ENCODE measurements around the gene PROCA1.
"Not testable (repeated sequence)": the region's sequence is repeated elsewhere in the genome, so short reads cannot be mapped to it uniquely, and the experiment has no call there.

The PROCA1 gene

DNA sequence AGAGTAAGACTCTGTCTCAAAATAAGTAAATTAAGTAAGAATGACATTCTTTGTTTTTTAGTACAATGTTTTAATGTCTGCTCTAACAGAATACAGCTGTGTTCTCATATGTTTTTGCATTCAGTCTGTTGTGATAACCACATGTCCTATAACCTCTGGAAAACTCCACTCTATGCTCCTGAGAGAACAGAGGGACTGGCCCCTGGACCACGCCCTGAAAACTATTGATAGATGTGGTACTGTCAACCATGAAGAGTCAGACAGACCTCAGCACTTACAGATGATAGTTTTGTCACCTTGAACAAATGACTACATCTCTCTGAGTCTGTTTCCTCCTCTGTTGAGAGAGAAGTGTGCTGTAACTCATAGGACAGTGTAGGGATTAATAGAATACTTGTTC is 41.8 kb downstream of the PROCA1 start:
- no peak for DNase-seq (ENCODE audit: low read depth in 2 of 2)

DNA sequence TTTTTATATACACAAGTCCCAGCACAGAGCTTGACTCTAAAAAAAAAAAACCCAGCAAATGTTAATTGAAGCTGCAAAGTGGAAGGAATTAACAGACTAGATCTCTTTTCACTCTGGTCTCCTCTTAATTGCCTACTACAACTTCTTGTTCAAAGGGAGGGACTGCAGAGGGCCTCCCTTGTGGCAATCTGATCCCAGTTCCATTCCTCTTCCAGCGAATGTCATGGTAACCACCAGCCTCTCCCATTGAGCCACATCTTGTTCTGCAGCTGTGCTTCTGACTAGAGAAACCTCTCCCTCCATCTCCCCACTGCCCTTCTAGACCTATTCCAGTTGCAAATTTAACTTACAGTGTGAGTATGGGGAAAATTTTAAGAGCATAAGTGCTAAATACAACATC is 43.8 kb downstream of the PROCA1 start:
- DNase-seq (ENCODE audit: low read depth in 2 of 2), result no peak

DNA sequence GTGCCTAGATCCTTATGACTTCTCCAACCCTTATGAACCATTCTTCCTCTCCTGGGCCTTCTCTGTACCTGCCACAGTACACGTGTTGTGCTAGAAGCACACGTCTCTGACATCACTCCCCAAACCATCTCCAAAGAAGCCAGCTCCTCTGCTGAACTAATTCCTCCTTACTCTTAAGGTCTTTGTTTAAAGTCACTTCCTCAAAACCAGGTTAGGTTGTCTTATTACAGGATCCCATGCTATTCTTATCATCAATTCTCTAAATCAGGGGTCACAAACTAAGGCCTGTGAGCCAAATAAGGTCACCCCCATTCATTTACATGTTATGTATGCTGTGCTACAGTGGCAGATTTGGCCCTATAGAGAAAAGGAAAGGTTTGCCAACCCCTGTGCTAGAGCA is 45.7 kb downstream of the PROCA1 start:
- DNase-seq (ENCODE audit: low read depth in 2 of 2), result no peak

DNA sequence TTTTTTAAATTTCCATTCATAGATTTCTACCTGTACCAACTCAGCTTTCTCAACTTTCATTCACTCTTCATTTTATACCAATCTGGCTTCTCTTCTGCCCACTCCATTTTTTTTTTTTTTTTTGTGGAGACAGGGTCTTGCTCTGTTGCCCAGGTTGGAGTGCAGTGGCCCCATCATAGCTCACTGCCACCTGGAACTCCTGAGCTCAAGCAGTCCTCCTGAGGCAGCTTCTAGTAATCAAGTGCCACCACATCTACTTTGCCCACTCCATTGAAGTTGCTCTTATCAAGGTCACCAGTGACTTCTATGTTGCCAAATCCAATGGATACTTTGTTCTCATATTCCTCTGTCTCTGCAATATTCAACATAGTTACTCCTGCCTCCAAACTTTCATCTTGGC is 48.0 kb downstream of the PROCA1 start:
- no peak for DNase-seq (ENCODE audit: low read depth in 2 of 2)

DNA sequence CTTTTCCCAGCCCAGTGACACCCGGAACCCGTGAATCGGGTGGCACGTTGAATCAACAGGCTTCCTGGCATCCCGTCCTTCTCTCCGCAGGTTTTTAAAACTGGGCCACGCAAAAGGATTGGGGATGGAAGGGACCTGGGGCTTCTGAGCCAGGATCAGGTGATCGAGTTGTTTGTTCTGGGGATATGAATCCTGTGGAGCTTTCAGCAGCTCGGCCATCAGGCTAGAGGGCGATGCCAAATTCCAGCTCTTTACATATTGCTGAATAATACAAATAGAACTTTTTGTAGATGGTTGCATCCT is 49.2 kb downstream of the PROCA1 start:
- no peak for DNase-seq (ENCODE audit: low read depth in 2 of 2)

- DNase-seq (ENCODE audit: low read depth in 2 of 2), result peak; percentile 87 to 94
Observed at GRCh38 chr17:28661635-28662526, 49.8 kb downstream of the PROCA1 start, which contains the start of the genes SDF2 and SUPT6H. SDF2 (minus strand) TSS chr17:28661906; CDS start chr17:28661876, 30 bp downstream. SUPT6H (plus strand) TSS chr17:28662205; CDS start chr17:28673402, 11,197 bp downstream.

GRCh38 chr17:28659497-28659881 is 52.2 kb downstream of the PROCA1 start:
- not testable (repeated sequence) for DNase-seq (ENCODE audit: low read depth in 2 of 2)

DNA sequence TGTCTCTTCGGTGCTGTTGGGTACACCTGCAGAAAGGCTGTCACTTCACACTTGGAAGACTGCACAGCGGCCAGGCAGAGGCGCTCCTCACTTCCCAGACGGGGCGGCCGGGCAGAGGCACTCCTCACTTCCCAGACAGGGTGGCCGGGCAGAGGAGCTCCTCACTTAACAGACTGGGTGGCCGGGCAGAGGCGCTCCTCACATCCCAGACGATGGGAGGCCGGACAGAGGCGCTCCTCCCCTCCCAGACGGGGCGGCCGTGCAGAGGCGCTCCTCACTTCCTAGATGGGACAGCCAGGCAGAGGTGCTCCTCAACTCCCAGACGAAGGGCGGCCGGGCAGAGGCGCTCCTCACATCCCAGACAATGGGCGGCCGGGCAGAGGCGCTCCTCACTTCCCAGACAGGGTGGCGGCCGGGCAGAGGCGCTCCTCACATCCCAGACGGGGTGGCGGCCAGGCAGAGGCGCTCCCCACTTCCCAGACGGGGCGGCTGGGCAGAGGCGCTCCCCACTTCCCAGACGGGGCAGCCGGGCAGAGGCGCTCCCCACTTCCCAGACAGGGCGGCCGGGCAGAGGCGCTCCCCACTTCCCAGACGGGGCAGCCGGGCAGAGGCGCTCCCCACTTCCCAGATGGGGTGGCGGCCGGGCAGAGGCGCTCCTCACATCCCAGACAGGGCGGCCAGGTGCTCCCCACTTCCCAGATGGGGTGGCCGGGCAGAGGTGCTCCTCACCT is 52.8 kb downstream of the PROCA1 start:
- DNase-seq (ENCODE audit: low read depth in 2 of 2), result not testable (repeated sequence)

- DNase-seq (ENCODE audit: low read depth in 2 of 2), result not testable (repeated sequence)
Observed at GRCh38 chr17:28658342-28658741, 53.3 kb downstream of the PROCA1 start.

DNA sequence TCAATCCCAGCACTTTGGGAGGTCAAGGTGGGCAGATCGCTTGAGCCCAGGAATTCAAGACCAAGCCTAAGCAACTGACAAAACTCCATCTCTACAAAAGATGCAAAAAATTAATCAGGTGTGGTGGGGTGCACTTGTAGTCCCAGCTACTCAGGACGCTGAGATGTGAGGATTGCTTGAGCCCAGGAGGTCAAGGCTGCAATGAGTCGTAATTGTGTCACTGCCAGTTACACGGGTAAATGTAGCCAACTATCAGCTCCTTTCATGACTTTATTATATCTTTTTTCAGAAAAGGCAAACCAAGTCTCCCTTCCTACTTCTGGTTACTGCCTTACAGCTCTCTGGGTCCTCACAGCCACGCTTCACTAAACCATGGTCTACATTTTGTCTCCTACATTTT is 53.9 kb downstream of the PROCA1 start:
- DNase-seq (ENCODE audit: low read depth in 2 of 2), result no peak

DNA sequence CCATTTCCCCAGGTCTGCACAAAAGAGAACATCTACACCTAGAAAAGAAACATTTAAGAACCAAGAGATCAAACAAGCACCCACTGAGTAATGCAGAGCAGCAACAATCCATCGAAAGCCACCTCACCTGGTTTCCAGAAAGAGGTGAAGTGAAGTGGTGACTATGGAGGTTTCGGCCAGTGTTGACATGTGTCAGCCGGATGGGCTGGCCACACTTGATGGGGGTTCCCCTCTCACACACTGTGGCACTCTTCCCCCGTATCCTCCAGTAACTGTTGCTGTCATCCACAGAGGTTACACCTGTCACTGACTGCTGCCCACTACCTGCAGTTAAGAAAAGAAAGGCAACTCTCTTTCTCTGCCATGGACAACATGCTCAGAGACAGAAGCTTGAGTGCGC is 56.5 kb downstream of the PROCA1 start:
- no peak for DNase-seq (ENCODE audit: low read depth in 2 of 2)
